ENCODE results near the gene C4orf17.
A peak's percentile ranks its signal among the peaks of the same experiment; 100 is the strongest.

The C4orf17 gene

GRCh38 chr4:99537674-99538073, 26.9 kb downstream of the C4orf17 start:
- no CpG with 5 or more reads among the region's 4 CpGs for WGBS (ENCODE audit: extremely low coverage, insufficient coverage, low lambda C conversion rate)
- no peaks in the 10 kb centered on the region for H3K4me1 ChIP-seq (ENCODE audit: control insufficient read depth, low read depth, low read length)
- H3K4me3 ChIP-seq (ENCODE audit: low read length): no peak overlapping the region
- no peak overlapping the region for H4K8ac ChIP-seq (ENCODE audit: low read depth, low read length)
- no peak overlapping the region for H3K56ac ChIP-seq (ENCODE audit: low read length)
- H3K79me2 ChIP-seq (ENCODE audit: control insufficient read depth, insufficient read depth, low read length): no peaks in the 10 kb centered on the region
- no peak overlapping the region for H2BK120ac ChIP-seq (ENCODE audit: low read depth, low read length)
- no peaks in the 10 kb centered on the region for H3K27me3 ChIP-seq (ENCODE audit: insufficient read depth, low read length, poor library complexity)
- no peak overlapping the region for H3K4ac ChIP-seq (ENCODE audit: low read depth, low read length)
- no peak overlapping the region for H3K9ac ChIP-seq (ENCODE audit: low read length)
- no peak overlapping the region for H3K23ac ChIP-seq (ENCODE audit: low read length)
- H3K4me2 ChIP-seq (ENCODE audit: low read length): no peak overlapping the region
- no peak overlapping the region for H4K5ac ChIP-seq (ENCODE audit: low read length)
- H2BK5ac ChIP-seq (ENCODE audit: low read length): no peak overlapping the region
- no peaks in the 10 kb centered on the region for H3K79me1 ChIP-seq (ENCODE audit: low read length)
- no peak overlapping the region for H3K27ac ChIP-seq (ENCODE audit: low read depth, low read length)
- H2BK15ac ChIP-seq (replicated peaks; ENCODE audit: low read depth): no peak overlapping the region
- no peak for DNase-seq
- no peak overlapping the region for H3K18ac ChIP-seq (ENCODE audit: low read length)
- H3K36me3 ChIP-seq (ENCODE audit: control insufficient read depth, insufficient read depth, low read length): no peaks in the 10 kb centered on the region
- no peak overlapping the region for H2AK5ac ChIP-seq (ENCODE audit: low read length)

- Histone ChIP-seq H3K23ac (ENCODE audit: low read length) (no peak overlapping the region), H3K79me1 (ENCODE audit: low read length) (no peaks in the 10 kb centered on the region), H3K27ac (ENCODE audit: low read depth, low read length) (no peak overlapping the region), H2BK120ac (ENCODE audit: low read depth, low read length) (no peak overlapping the region), H2BK5ac (ENCODE audit: low read length) (no peak overlapping the region), H3K56ac (ENCODE audit: low read length) (no peak overlapping the region), H3K9ac (ENCODE audit: low read length) (no peak overlapping the region), H3K27me3 (ENCODE audit: insufficient read depth, low read length, poor library complexity) (no peaks in the 10 kb centered on the region), H4K8ac (ENCODE audit: low read depth, low read length) (no peak overlapping the region), H3K18ac (ENCODE audit: low read length) (no peak overlapping the region), H3K4me2 (ENCODE audit: low read length) (no peak overlapping the region), H3K4ac (ENCODE audit: low read depth, low read length) (no peak overlapping the region), H3K4me1 (ENCODE audit: control insufficient read depth, low read depth, low read length) (no peaks in the 10 kb centered on the region), H4K5ac (ENCODE audit: low read length) (no peak overlapping the region), H2BK15ac (replicated peaks; ENCODE audit: low read depth) (no peak overlapping the region), H3K4me3 (ENCODE audit: low read length) (no peak overlapping the region), H2AK5ac (ENCODE audit: low read length) (no peak overlapping the region), H3K79me2 (ENCODE audit: control insufficient read depth, insufficient read depth, low read length) (no peaks in the 10 kb centered on the region), H3K36me3 (ENCODE audit: control insufficient read depth, insufficient read depth, low read length) (no peaks in the 10 kb centered on the region)
- DNase-seq: no peak
Observed at GRCh38 chr4:99540277-99540939, 29.6 kb downstream of the C4orf17 start.

GRCh38 chr4:99552872-99553271, 42.1 kb downstream of the C4orf17 start:
- H3K27ac ChIP-seq (ENCODE audit: low read depth, low read length): no peak overlapping the region
- DNase-seq: no peak
- H3K4me1 ChIP-seq (ENCODE audit: control insufficient read depth, low read depth, low read length): no peaks in the 10 kb centered on the region
- H3K36me3 ChIP-seq (ENCODE audit: control insufficient read depth, insufficient read depth, low read length): no peaks in the 10 kb centered on the region
- no peaks in the 10 kb centered on the region for H3K27me3 ChIP-seq (ENCODE audit: insufficient read depth, low read length, poor library complexity)
- no peaks in the 10 kb centered on the region for H3K79me1 ChIP-seq (ENCODE audit: low read length)
- H2BK15ac ChIP-seq (replicated peaks; ENCODE audit: low read depth): no peak overlapping the region
- no peaks in the 10 kb centered on the region for H3K79me2 ChIP-seq (ENCODE audit: control insufficient read depth, insufficient read depth, low read length)
- H3K4me2 ChIP-seq (ENCODE audit: low read length): no peak overlapping the region
- no peak overlapping the region for H3K4ac ChIP-seq (ENCODE audit: low read depth, low read length)
- H2BK5ac ChIP-seq (ENCODE audit: low read length): no peak overlapping the region
- no peak overlapping the region for H3K4me3 ChIP-seq (ENCODE audit: low read length)
- H4K8ac ChIP-seq (ENCODE audit: low read depth, low read length): no peak overlapping the region
- no peak overlapping the region for H3K18ac ChIP-seq (ENCODE audit: low read length)
- H3K9ac ChIP-seq (ENCODE audit: low read length): no peak overlapping the region
- H2BK120ac ChIP-seq (ENCODE audit: low read depth, low read length): no peak overlapping the region
- H3K56ac ChIP-seq (ENCODE audit: low read length): no peak overlapping the region
- no peak overlapping the region for H2AK5ac ChIP-seq (ENCODE audit: low read length)
- no CpG with 5 or more reads among the region's 2 CpGs for WGBS (ENCODE audit: extremely low coverage, insufficient coverage, low lambda C conversion rate)
- H3K23ac ChIP-seq (ENCODE audit: low read length): no peak overlapping the region
- no peak overlapping the region for H4K5ac ChIP-seq (ENCODE audit: low read length)

- no CpG with 5 or more reads among the region's 48 CpGs for WGBS (ENCODE audit: extremely low coverage, insufficient coverage, low lambda C conversion rate)
- Histone ChIP-seq H3K4me2 (ENCODE audit: low read length) (peak within 1 kb of the TSS; percentile 84), H2AK5ac (ENCODE audit: low read length) (no peak within 1 kb of the TSS), H2BK15ac (replicated peaks; ENCODE audit: low read depth) (no peak within 1 kb of the TSS), H4K8ac (ENCODE audit: low read depth, low read length) (no peak within 1 kb of the TSS), H3K27me3 (ENCODE audit: insufficient read depth, low read length, poor library complexity) (no peaks in the 10 kb centered on the region), H3K27ac (ENCODE audit: low read depth, low read length) (peak within 1 kb of the TSS; percentile 91), H3K23ac (ENCODE audit: low read length) (no peak within 1 kb of the TSS), H2BK120ac (ENCODE audit: low read depth, low read length) (no peak within 1 kb of the TSS), H3K4ac (ENCODE audit: low read depth, low read length) (no peak within 1 kb of the TSS), H3K4me3 (ENCODE audit: low read length) (peak within 1 kb of the TSS; percentile 94), H3K9ac (ENCODE audit: low read length) (peak within 1 kb of the TSS; percentile 90), H3K18ac (ENCODE audit: low read length) (peak within 1 kb of the TSS; percentile 94), H2BK5ac (ENCODE audit: low read length) (peak within 1 kb of the TSS; percentile 87), H3K36me3 (ENCODE audit: control insufficient read depth, insufficient read depth, low read length) (no peaks in the 10 kb centered on the region), H4K5ac (ENCODE audit: low read length) (no peak within 1 kb of the TSS), H3K79me1 (ENCODE audit: low read length) (no peaks in the 10 kb centered on the region), H3K4me1 (ENCODE audit: control insufficient read depth, low read depth, low read length) (no peaks in the 10 kb centered on the region), H3K79me2 (ENCODE audit: control insufficient read depth, insufficient read depth, low read length) (no peaks in the 10 kb centered on the region), H3K56ac (ENCODE audit: low read length) (peak within 1 kb of the TSS; percentile 97)
- DNase-seq: peak; percentile 99
Observed at GRCh38 chr4:99563310-99564186, 52.7 kb downstream of the C4orf17 start, which contains the start of gene TRMT10A. TRMT10A (minus strand) TSS chr4:99564039; CDS start chr4:99559338, 4,701 bp downstream.

GRCh38 chr4:99564921-99565320, 54.1 kb downstream of the C4orf17 start:
- DNase-seq: no peak
- no peak overlapping the region for H3K4me3 ChIP-seq (ENCODE audit: low read length)
- no peak overlapping the region for H3K9ac ChIP-seq (ENCODE audit: low read length)

More at GRCh38 chr4:99564921-99565320, 54.1 kb downstream of the C4orf17 start:
- Histone ChIP-seq H3K79me1 (ENCODE audit: low read length) (no peaks in the 10 kb centered on the region), H3K4ac (ENCODE audit: low read depth, low read length) (no peak overlapping the region), H3K4me2 (ENCODE audit: low read length) (no peak overlapping the region), H3K4me1 (ENCODE audit: control insufficient read depth, low read depth, low read length) (no peaks in the 10 kb centered on the region), H3K36me3 (ENCODE audit: control insufficient read depth, insufficient read depth, low read length) (no peaks in the 10 kb centered on the region), H4K8ac (ENCODE audit: low read depth, low read length) (no peak overlapping the region), H2AK5ac (ENCODE audit: low read length) (no peak overlapping the region), H2BK120ac (ENCODE audit: low read depth, low read length) (no peak overlapping the region), H2BK15ac (replicated peaks; ENCODE audit: low read depth) (no peak overlapping the region), H2BK5ac (ENCODE audit: low read length) (no peak overlapping the region), H3K79me2 (ENCODE audit: control insufficient read depth, insufficient read depth, low read length) (no peaks in the 10 kb centered on the region), H3K56ac (ENCODE audit: low read length) (no peak overlapping the region), H3K27me3 (ENCODE audit: insufficient read depth, low read length, poor library complexity) (no peaks in the 10 kb centered on the region), H3K27ac (ENCODE audit: low read depth, low read length) (no peak overlapping the region), H4K5ac (ENCODE audit: low read length) (no peak overlapping the region), H3K18ac (ENCODE audit: low read length) (no peak overlapping the region), H3K23ac (ENCODE audit: low read length) (no peak overlapping the region)
